OCI-LY7 (cell line): Measurements from ENCODE around the gene CEP162. TPM values are rescaled to one million over a fixed set of nuclear protein-coding genes. Genes with fewer than 3 reads are reported as not detected.

Source experiments
- BruUV-seq: library from RNA; stranded (reverse); fragments of 400-500 nt; replicated peaks from 2 replicates; lab custom pipeline; 2021; lab: Mats Ljungman, UMichigan
- CTCF ChIA-PET: fragments of 300-600 bp; sonication (Branson Sonifier 250); formaldehyde crosslinking; loops from one replicate; lab custom pipeline; 2022; ENCODE audit warnings: antibody characterized with exemption; ENCODE audit not compliant: unreplicated experiment; lab: Charles Lee
- POLR2A ChIA-PET: fragments of 300-600 bp; sonication (Branson Sonifier 250); formaldehyde crosslinking; loops from one replicate; lab custom pipeline; 2022; ENCODE audit warnings: antibody characterized with exemption; lab: Charles Lee
- DNase-seq: peaks from one replicate; pipeline ENCODE4 v3.0.0-alpha.2; 2015; ENCODE audit warnings: low spot score
- H2AFZ ChIP-seq: fragments of 200-600 bp; sonication (generic), shearing (Covaris generic); 2 replicates; pipeline ENCODE4 v1.6.1; 2014; ENCODE audit warnings: mild to moderate bottlenecking, antibody characterized with exemption, low read length, moderate library complexity
- H3K27ac ChIP-seq: fragments of 200-600 bp; sonication (generic); 2 replicates; pipeline ENCODE4 v1.5.1; 2014; ENCODE audit warnings: mixed run types, low read depth, mild to moderate bottlenecking, moderate library complexity, low read length, inconsistent platforms; ENCODE audit not compliant: poor library complexity, severe bottlenecking
- H3K36me3 ChIP-seq: fragments of 200-600 bp; sonication (generic); 2 replicates; pipeline ENCODE4 v1.6.1; 2014; ENCODE audit warnings: mild to moderate bottlenecking, antibody characterized with exemption, low read length, moderate library complexity, mixed read lengths; ENCODE audit not compliant: insufficient read depth
- H3K4me1 ChIP-seq: fragments of 200-600 bp; sonication (generic); 2 replicates; pipeline ENCODE4 v1.5.1; 2014; ENCODE audit warnings: mild to moderate bottlenecking, low read length; ENCODE audit not compliant: insufficient read depth, poor library complexity, severe bottlenecking
- H3K4me2 ChIP-seq: fragments of 200-600 bp; sonication (generic); 2 replicates; pipeline ENCODE4 v1.6.1; 2014; ENCODE audit warnings: mild to moderate bottlenecking, low read length
- H3K4me3 ChIP-seq: fragments of 200-600 bp; sonication (generic); 2 replicates; pipeline ENCODE4 v1.5.1; 2014; ENCODE audit warnings: mild to moderate bottlenecking, low read depth, low read length; ENCODE audit not compliant: poor library complexity, severe bottlenecking
- H3K79me2 ChIP-seq: fragments of 200-600 bp; sonication (generic); 2 replicates; pipeline ENCODE4 v1.6.1; 2016; ENCODE audit warnings: low read depth, mild to moderate bottlenecking, low read length, moderate library complexity, mixed read lengths; ENCODE audit not compliant: insufficient read depth
- H3K9me2 ChIP-seq: fragments of 200-600 bp; sonication (generic); 2 replicates; pipeline ENCODE4 v1.6.1; 2016; ENCODE audit warnings: mild to moderate bottlenecking, low read length, mixed read lengths; ENCODE audit not compliant: insufficient read depth
- H3K9me3 ChIP-seq: fragments of 200-600 bp; sonication (generic); 2 replicates; pipeline ENCODE4 v1.6.1; 2014; ENCODE audit warnings: mild to moderate bottlenecking, mixed run types, low read length, mixed read lengths
- H4K20me1 ChIP-seq: fragments of 200-600 bp; sonication (generic); 2 replicates; pipeline ENCODE4 v1.6.1; 2014; ENCODE audit warnings: mild to moderate bottlenecking, antibody characterized with exemption, low read length, moderate library complexity, mixed read lengths; ENCODE audit not compliant: insufficient read depth
- CTCF ChIP-seq: fragments of 200-600 bp; sonication (generic); conservative IDR thresholded peaks from 2 replicates; pipeline ENCODE4 v1.5.1; 2014; ENCODE audit warnings: mild to moderate bottlenecking, antibody characterized with exemption, low read length, moderate library complexity, mixed read lengths
- EZH2phosphoT487 ChIP-seq: fragments of 200-600 bp; sonication (generic); IDR thresholded peaks from 2 replicates; pipeline ENCODE4 v1.6.1; 2018; ENCODE audit warnings: low read depth, borderline replicate concordance, mild to moderate bottlenecking, mixed run types, antibody characterized with exemption, low read length, moderate library complexity, mixed read lengths
- intact Hi-C: fragments of 100-400 bp; cut with micrococcal nuclease; formaldehyde crosslinking; loops from one replicate; pipeline ENCODE4 v1.10.0; 2022; ENCODE audit not compliant: unreplicated experiment
- total RNA-seq, 2 experiments: library from RNA; depleted of rRNA in 1 of 2; stranded (reverse); fragments of >200 nt in 1 of 2; shearing (Covaris generic) in 1 of 2; gene quantifications; 2 replicates each; pipeline ENCODE4 v1.2.3, GENCODE V29; 2014 to 2022

CEP162 gene
- total RNA-seq, 2 experiments from 2014 or later = 6.3 to 10.0 TPM

GRCh38 chr6:84156306-84156705 is 71.1 kb downstream of the CEP162 start:
- H3K36me3 ChIP-seq = peaks cover 36% of the 10 kb centered on the region

GRCh38 chr6:84151669-84152068 is 75.8 kb downstream of the CEP162 start:
- POLR2A ChIA-PET = no interaction called here

More at GRCh38 chr6:84156306-84156705, 71.1 kb downstream of the CEP162 start:
- Histone ChIP-seq H4K20me1 (no peaks in the 10 kb centered on the region), H3K27ac (no peak overlapping the region), H3K9me2 (no peaks in the 10 kb centered on the region), H3K9me3 (no peaks in the 10 kb centered on the region), H3K4me3 (no peak overlapping the region), H2AFZ (no peak overlapping the region), H3K4me1 (no peaks in the 10 kb centered on the region), H3K4me2 (no peak overlapping the region), H3K79me2 (no peaks in the 10 kb centered on the region)
- no peak for TF ChIP-seq EZH2phosphoT487
- TF ChIP-seq CTCF = no peak
- POLR2A ChIA-PET = no interaction called here
- CTCF ChIA-PET = no interaction called here
- DNase-seq = no peak
- no TSS peak for BruUV-seq
- intact Hi-C loops = no loop called here

More at GRCh38 chr6:84151669-84152068, 75.8 kb downstream of the CEP162 start:
- Histone ChIP-seq H3K4me2 (no peak overlapping the region), H2AFZ (no peak overlapping the region), H3K9me3 (no peaks in the 10 kb centered on the region), H3K9me2 (no peaks in the 10 kb centered on the region), H3K4me1 (no peaks in the 10 kb centered on the region), H4K20me1 (no peaks in the 10 kb centered on the region), H3K36me3 (peaks cover 26% of the 10 kb centered on the region; the same call in 1 of the 2 replicates), H3K27ac (no peak overlapping the region), H3K4me3 (no peak overlapping the region), H3K79me2 (no peaks in the 10 kb centered on the region)
- no peak for DNase-seq
- TF ChIP-seq EZH2phosphoT487 (no peak), CTCF (no peak)
- CTCF ChIA-PET = no interaction called here
- intact Hi-C loops = no loop called here
- no TSS peak for BruUV-seq
